ENCODE results near the gene USH1C. TPM values are rescaled to one million over a fixed set of nuclear protein-coding genes. Genes with fewer than 3 reads are reported as not detected.

Gene USH1C
- polyA plus RNA-seq, 3 donors, result not detected

DNA sequence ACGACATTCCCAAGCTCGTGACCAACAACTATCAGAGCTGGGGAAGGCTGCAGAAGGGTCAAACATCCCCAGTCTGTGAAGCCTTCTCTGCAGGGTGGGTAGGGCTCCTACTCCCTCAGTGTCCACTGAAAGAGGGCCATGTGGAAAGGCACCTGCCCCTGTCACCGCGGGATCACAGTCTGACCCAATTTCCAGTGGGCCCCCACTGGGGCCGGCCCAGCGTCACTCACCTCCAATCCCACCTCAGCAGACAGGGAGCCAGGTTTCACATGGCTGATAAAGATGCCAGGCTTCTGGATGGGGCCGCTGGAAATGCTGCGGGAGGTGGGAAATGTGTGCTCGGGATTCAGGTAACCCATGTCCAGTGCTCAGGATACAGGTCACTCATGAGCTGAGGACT, 20.0 kb downstream of the USH1C start:
- Histone ChIP-seq H3K4me3 (replicated peaks in 1 of 3; ENCODE audit: low read depth in 2 of 3, low read length in 3 of 3) (no peak overlapping the region), H4K20me1 (ENCODE audit: insufficient read depth, low read length) (no peaks in the 10 kb centered on the region), H2AFZ (ENCODE audit: insufficient read depth, low read depth, low read length, poor library complexity, severe bottlenecking) (no peak overlapping the region), H3K79me2 (ENCODE audit: insufficient read depth, low read length) (no peaks in the 10 kb centered on the region), H3K4me1 (ENCODE audit: control insufficient read depth in 1 of 2, insufficient read depth in 2 of 2, low read length in 2 of 2) (no peaks in the 10 kb centered on the region), H3K4me2 (replicated peaks; ENCODE audit: extremely low read depth, low read length, poor library complexity, severe bottlenecking) (no peak overlapping the region), H3K36me3 (replicated peaks in 1 of 2; ENCODE audit: control insufficient read depth in 1 of 2, insufficient read depth in 2 of 2, low read length in 2 of 2) (no peaks in the 10 kb centered on the region), H3K9ac (ENCODE audit: insufficient read depth, low read length, poor library complexity, severe bottlenecking) (no peak overlapping the region), H3K27me3 (ENCODE audit: control insufficient read depth in 2 of 2, insufficient read depth in 2 of 2, low read length in 2 of 2) (no peaks in the 10 kb centered on the region), H3K9me3 (replicated peaks in 1 of 2; ENCODE audit: control insufficient read depth in 1 of 2, insufficient read depth in 1 of 2, low read length in 2 of 2) (no peaks in the 10 kb centered on the region), H3K27ac (ENCODE audit: low read depth in 1 of 2, low read length in 2 of 2) (no peak overlapping the region)
- TF ChIP-seq, protein P1, sequence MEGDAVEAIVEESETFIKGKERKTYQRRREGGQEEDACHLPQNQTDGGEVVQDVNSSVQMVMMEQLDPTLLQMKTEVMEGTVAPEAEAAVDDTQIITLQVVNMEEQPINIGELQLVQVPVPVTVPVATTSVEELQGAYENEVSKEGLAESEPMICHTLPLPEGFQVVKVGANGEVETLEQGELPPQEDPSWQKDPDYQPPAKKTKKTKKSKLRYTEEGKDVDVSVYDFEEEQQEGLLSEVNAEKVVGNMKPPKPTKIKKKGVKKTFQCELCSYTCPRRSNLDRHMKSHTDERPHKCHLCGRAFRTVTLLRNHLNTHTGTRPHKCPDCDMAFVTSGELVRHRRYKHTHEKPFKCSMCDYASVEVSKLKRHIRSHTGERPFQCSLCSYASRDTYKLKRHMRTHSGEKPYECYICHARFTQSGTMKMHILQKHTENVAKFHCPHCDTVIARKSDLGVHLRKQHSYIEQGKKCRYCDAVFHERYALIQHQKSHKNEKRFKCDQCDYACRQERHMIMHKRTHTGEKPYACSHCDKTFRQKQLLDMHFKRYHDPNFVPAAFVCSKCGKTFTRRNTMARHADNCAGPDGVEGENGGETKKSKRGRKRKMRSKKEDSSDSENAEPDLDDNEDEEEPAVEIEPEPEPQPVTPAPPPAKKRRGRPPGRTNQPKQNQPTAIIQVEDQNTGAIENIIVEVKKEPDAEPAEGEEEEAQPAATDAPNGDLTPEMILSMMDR (IDR thresholded peaks at IDR 0.05), result no peak
- WGBS (ENCODE audit: insufficient coverage), result 85% methylated on average over 5 of the region's 9 CpGs
- Mint-ChIP-seq H3K4me1 (no peaks in the 10 kb centered on the region), H3K4me3 (no peak overlapping the region), H3K9me3 (peaks cover 0 to 3% (median 0%) of the 10 kb centered on the region in 7 donors), H3K27ac (no peak overlapping the region), H3K27me3 (ENCODE audit: low read depth in 3 of 3) (peaks cover 1 to 4% (median 2%) of the 10 kb centered on the region in 3 donors), H3K36me3 (no peaks in the 10 kb centered on the region)
- intact Hi-C loops (cut with micrococcal nuclease), result no loop called here
- DNase-seq, result no peak

GRCh38 chr11:17522655-17523054, 21.6 kb downstream of the USH1C start:
- H3K36me3 Mint-ChIP-seq, result no peaks in the 10 kb centered on the region
- WGBS (ENCODE audit: insufficient coverage), result 83% methylated on average over 16 of the region's 17 CpGs
- no peak overlapping the region for H3K27ac Mint-ChIP-seq

More at GRCh38 chr11:17522655-17523054, 21.6 kb downstream of the USH1C start:
- intact Hi-C loops (cut with micrococcal nuclease), result no loop called here
- Histone ChIP-seq H3K4me2 (replicated peaks; ENCODE audit: extremely low read depth, low read length, poor library complexity, severe bottlenecking) (no peak overlapping the region), H3K36me3 (replicated peaks in 1 of 2; ENCODE audit: control insufficient read depth in 1 of 2, insufficient read depth in 2 of 2, low read length in 2 of 2) (no peaks in the 10 kb centered on the region), H3K4me1 (ENCODE audit: control insufficient read depth in 1 of 2, insufficient read depth in 2 of 2, low read length in 2 of 2) (no peaks in the 10 kb centered on the region), H3K4me3 (replicated peaks in 1 of 3; ENCODE audit: low read depth in 2 of 3, low read length in 3 of 3) (no peak overlapping the region), H4K20me1 (ENCODE audit: insufficient read depth, low read length) (no peaks in the 10 kb centered on the region), H3K27me3 (ENCODE audit: control insufficient read depth in 2 of 2, insufficient read depth in 2 of 2, low read length in 2 of 2) (no peaks in the 10 kb centered on the region), H3K27ac (ENCODE audit: low read depth in 1 of 2, low read length in 2 of 2) (no peak overlapping the region), H3K9me3 (replicated peaks in 1 of 2; ENCODE audit: control insufficient read depth in 1 of 2, insufficient read depth in 1 of 2, low read length in 2 of 2) (no peaks in the 10 kb centered on the region), H3K9ac (ENCODE audit: insufficient read depth, low read length, poor library complexity, severe bottlenecking) (no peak overlapping the region), H3K79me2 (ENCODE audit: insufficient read depth, low read length) (no peaks in the 10 kb centered on the region), H2AFZ (ENCODE audit: insufficient read depth, low read depth, low read length, poor library complexity, severe bottlenecking) (no peak overlapping the region)
- DNase-seq, result no peak
- no peaks in the 10 kb centered on the region for H3K4me1 Mint-ChIP-seq
- H3K27me3 Mint-ChIP-seq (ENCODE audit: low read depth in 3 of 3), result peaks cover 1 to 3% (median 3%) of the 10 kb centered on the region in 3 donors
- H3K4me3 Mint-ChIP-seq, result no peak overlapping the region
- TF ChIP-seq, protein P1 (IDR thresholded peaks at IDR 0.05), result no peak
- H3K9me3 Mint-ChIP-seq, result peaks cover 0 to 3% (median 0%) of the 10 kb centered on the region in 7 donors

Data from CD14-positive monocyte (primary cell).